ENCODE data around the gene RECQL. TPM values are rescaled to one million over a fixed set of nuclear protein-coding genes. Genes with fewer than 3 reads are reported as not detected.

Gene RECQL
- total RNA-seq, 1 experiment from 2014 or later = 49.5 TPM

GRCh38 chr12:21518451-21518850, 17.0 kb upstream of the RECQL start:
- Mint-ChIP-seq H3K9me3 (ENCODE audit: unreplicated experiment) (peaks cover 1% of the 10 kb centered on the region), H3K4me3 (ENCODE audit: unreplicated experiment) (no peak overlapping the region), H3K27ac (ENCODE audit: low read depth, unreplicated experiment) (no peak overlapping the region), H3K36me3 (ENCODE audit: insufficient read depth, unreplicated experiment) (peaks cover 33% of the 10 kb centered on the region), H3K27me3 (ENCODE audit: insufficient read depth, unreplicated experiment) (no peaks in the 10 kb centered on the region), H3K4me1 (ENCODE audit: insufficient read depth, unreplicated experiment) (no peaks in the 10 kb centered on the region)
- intact Hi-C loops (cut with micrococcal nuclease) = no loop called here
- no peak for TF ChIP-seq CTCF (IDR thresholded peaks at IDR 0.05; ENCODE audit: unreplicated experiment)
- DNase-seq (ENCODE audit: unreplicated experiment) = no peak
- ChIA-PET POLR2A (interaction anchor here (1.1 to 4.1 kb wide), 4 partner anchors 9 to 18 kb away, joined by 3 to 23 read pairs (median 6); partner anchors contain the start of genes GOLT1B and RECQL), CTCF (no interaction called here)
- no TSS peak for BruUV-seq (replicated peaks)

- no TSS peak for BruUV-seq (replicated peaks)
- no peak overlapping the region for H3K27ac Mint-ChIP-seq (ENCODE audit: low read depth, unreplicated experiment)
- H3K4me3 Mint-ChIP-seq (ENCODE audit: unreplicated experiment) = no peak overlapping the region
- no peaks in the 10 kb centered on the region for H3K9me3 Mint-ChIP-seq (ENCODE audit: unreplicated experiment)
- H3K27me3 Mint-ChIP-seq (ENCODE audit: insufficient read depth, unreplicated experiment) = no peaks in the 10 kb centered on the region
- TF ChIP-seq CTCF (IDR thresholded peaks at IDR 0.05; ENCODE audit: unreplicated experiment) = no peak
- CTCF ChIA-PET = no interaction called here
- POLR2A ChIA-PET = interaction anchor here (1.1 to 1.6 kb wide), 2 partner anchors 10 to 79 kb away, joined by 4 read pairs; partner anchors contain the start of genes PYROXD1 and SPX
- intact Hi-C loops (cut with micrococcal nuclease) = no loop called here
- no peak for DNase-seq (ENCODE audit: unreplicated experiment)
- no peaks in the 10 kb centered on the region for H3K4me1 Mint-ChIP-seq (ENCODE audit: insufficient read depth, unreplicated experiment)
- H3K36me3 Mint-ChIP-seq (ENCODE audit: insufficient read depth, unreplicated experiment) = peaks cover 48% of the 10 kb centered on the region
These were observed 14.8 kb upstream of the RECQL start for GRCh38 chr12:21516281-21516680.

- Mint-ChIP-seq H3K9me3 (ENCODE audit: unreplicated experiment) (no peaks in the 10 kb centered on the region), H3K4me1 (ENCODE audit: insufficient read depth, unreplicated experiment) (peaks cover 6% of the 10 kb centered on the region), H3K4me3 (ENCODE audit: unreplicated experiment) (no peak overlapping the region), H3K27me3 (ENCODE audit: insufficient read depth, unreplicated experiment) (no peaks in the 10 kb centered on the region), H3K36me3 (ENCODE audit: insufficient read depth, unreplicated experiment) (peaks cover 52% of the 10 kb centered on the region), H3K27ac (ENCODE audit: low read depth, unreplicated experiment) (peak overlapping the region; percentile 43)
- no peak for TF ChIP-seq CTCF (IDR thresholded peaks at IDR 0.05; ENCODE audit: unreplicated experiment)
- no peak for DNase-seq (ENCODE audit: unreplicated experiment)
- intact Hi-C loops (cut with micrococcal nuclease) = no loop called here
- ChIA-PET POLR2A (interaction anchor here (0.7 to 1.4 kb wide), 4 partner anchors 8 to 1051 kb away, joined by 3 to 8 read pairs (median 4); partner anchors contain the start of genes GOLT1B and RECQL), CTCF (no interaction called here)
- BruUV-seq (replicated peaks) = no TSS peak
These were observed 8.3 kb upstream of the RECQL start for GRCh38 chr12:21509768-21510167.

GRCh38 chr12:21507849-21508248, 6.4 kb upstream of the RECQL start:
- H3K4me1 Mint-ChIP-seq (ENCODE audit: insufficient read depth, unreplicated experiment) = peaks cover 13% of the 10 kb centered on the region
- H3K27ac Mint-ChIP-seq (ENCODE audit: low read depth, unreplicated experiment) = no peak overlapping the region
- DNase-seq (ENCODE audit: unreplicated experiment) = no peak
- H3K9me3 Mint-ChIP-seq (ENCODE audit: unreplicated experiment) = no peaks in the 10 kb centered on the region
- no peaks in the 10 kb centered on the region for H3K27me3 Mint-ChIP-seq (ENCODE audit: insufficient read depth, unreplicated experiment)
- POLR2A ChIA-PET = interaction anchor here (0.6 to 1.6 kb wide), 3 partner anchors 11 to 103 kb away, joined by 3 to 5 read pairs (median 3); no protein-coding TSS in a partner anchor
- H3K36me3 Mint-ChIP-seq (ENCODE audit: insufficient read depth, unreplicated experiment) = peaks cover 41% of the 10 kb centered on the region
- H3K4me3 Mint-ChIP-seq (ENCODE audit: unreplicated experiment) = no peak overlapping the region
- BruUV-seq (replicated peaks) = no TSS peak
- CTCF ChIA-PET = interaction anchor here (0.6 kb wide), 2 partner anchors 12 to 67 kb away, joined by 3 read pairs; no protein-coding TSS in a partner anchor
- intact Hi-C loops (cut with micrococcal nuclease) = no loop called here
- no peak for TF ChIP-seq CTCF (IDR thresholded peaks at IDR 0.05; ENCODE audit: unreplicated experiment)

All from MCF 10A (cell line).